HG02610 (cell line): Measurements from ENCODE around the gene DMD.

ENCODE experiments used
- ATAC-seq: cut with Tn5 transposase; IDR thresholded peaks from one replicate; pipeline ENCODE4 v1.9.1; 2021; ENCODE audit warnings: mild to moderate bottlenecking, moderate library complexity; ENCODE audit not compliant: unreplicated experiment

DMD gene

GRCh38 chrX:31098079-31098478 lies 2113.3 kb downstream of the DMD start:
- no peak for ATAC-seq

GRCh38 chrX:31093639-31093975 lies 2117.7 kb downstream of the DMD start:
- peak; percentile 11 for ATAC-seq

DNA sequence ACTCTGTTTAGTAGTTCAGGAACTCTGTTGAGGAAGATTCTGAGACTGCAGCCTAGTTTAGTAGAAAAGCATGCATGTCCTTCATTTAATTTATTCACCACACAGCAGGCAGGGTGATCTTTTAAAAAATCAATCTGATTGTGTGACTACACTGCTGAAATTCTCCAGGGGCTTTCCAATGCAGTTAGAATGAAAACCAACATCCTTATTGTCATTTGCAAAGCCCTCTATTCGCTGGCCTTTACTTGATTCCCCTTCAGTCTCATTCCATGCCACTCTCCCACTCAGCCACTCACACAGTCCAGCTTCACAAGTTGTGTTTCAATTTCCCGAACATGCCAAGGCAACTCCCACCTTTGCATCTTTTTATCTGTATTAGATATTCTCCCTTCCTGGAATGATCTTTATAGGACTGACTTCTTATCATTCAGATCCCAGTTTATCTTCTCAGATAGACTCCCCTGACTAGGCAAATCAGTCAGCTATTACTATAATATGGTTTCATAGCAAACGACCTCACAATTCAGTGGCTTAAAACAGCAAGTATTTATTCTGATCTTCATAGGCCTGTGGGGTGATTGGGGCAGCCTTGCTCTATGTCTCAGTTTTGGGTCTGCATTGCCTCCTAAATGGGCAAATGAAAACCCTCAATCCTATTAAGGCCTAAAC lies 2118.2 kb downstream of the DMD start:
- peak; percentile 89 for ATAC-seq

- ATAC-seq: peak; percentile 18
These were observed 2118.9 kb downstream of the DMD start for GRCh38 chrX:31092476-31092875.

GRCh38 chrX:31091819-31092218 lies 2119.5 kb downstream of the DMD start:
- no peak for ATAC-seq

DNA sequence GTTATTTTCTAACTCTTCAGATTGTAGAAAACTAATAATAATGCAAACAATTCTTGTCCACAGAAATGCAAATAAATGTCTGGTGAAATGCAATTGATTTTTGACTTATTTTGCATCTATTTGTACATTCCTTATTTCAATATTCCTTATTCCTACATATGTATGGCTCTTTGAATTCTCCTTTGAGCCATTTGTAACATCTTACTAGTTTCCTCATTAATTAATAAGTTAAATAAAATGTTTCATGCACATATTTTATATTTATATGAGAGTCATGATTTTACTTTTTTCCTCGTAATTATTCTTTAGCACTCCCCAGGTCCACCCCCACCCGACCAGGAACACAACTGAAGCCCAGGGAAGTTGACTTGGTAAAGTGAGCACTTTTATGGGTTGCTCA lies 2136.8 kb downstream of the DMD start:
- ATAC-seq: no peak

GRCh38 chrX:31071725-31072124 lies 2139.6 kb downstream of the DMD start, which contains the start of gene FTHL17:
Gene FTHL17, minus strand, starts transcription at chrX:31072041. Its CDS starts 88 bp downstream, at chrX:31071953.
- no peak for ATAC-seq

DNA sequence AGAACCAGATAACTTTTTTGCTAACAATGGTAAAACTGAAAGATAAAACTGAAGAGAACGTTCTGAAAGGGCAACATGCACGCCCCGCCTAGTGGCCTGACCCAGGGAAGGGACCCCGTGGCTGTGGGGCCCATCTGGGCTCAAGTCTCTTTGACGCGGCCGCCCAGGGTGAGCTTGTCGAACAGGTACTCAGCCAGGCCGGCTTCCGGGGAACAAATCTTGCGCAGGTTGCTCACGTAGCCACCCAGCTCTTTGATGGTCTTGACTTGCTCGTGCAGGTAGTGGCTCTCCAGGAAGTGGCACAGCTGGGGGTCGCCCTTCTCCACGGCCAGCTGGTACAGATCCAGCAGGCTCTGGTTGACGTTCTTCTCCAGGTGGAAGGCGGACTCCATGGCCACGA lies 2140.1 kb downstream of the DMD start:
- ATAC-seq: no peak

DNA sequence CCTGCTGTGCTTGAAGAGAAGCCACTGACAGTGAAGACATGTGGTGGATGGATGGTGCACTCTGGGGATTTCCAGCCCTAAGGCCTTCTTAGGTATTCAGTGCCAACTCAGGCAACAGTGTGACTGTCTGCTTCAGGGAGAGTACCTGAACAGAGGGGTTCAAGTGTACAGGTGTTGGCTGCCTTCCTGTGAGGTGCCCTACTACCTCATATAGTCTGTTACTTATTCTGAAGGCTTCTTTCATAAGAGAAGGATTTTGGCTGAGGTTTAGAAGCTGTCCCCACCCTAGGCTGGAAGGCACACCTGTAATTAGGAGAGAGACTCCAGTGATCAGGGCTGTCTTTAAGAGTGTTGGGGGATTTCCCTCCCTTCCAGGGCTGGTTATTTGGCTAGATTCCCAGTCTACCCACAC lies 2141.3 kb downstream of the DMD start:
- ATAC-seq: peak; percentile 86
